Measurements from ENCODE around the gene GAREM2. TPM values are rescaled to one million over a fixed set of nuclear protein-coding genes. Genes with fewer than 3 reads are reported as not detected.

Gene GAREM2
- total RNA-seq, 1 experiment from 2014 or later, result 0.96 TPM

DNA sequence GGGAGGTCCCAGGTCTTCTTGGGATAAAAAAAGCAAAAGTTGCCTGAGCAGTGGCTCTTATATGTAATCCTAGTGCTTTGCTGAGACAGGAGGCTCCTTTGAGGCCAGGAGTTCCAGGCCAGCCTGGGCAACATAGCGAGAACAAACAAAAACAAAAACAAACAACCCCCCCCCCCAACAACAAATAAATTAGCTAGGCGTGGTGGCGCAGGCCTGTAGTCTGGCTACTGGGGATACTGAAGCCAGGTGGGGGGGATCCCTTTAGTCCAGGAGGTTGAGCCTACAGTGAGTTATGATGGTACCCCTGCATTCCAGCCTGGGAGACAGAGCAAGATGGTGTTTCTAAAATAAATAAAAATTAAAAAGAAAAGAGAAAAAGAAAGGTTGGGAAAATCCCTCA lies 5.4 kb downstream of the GAREM2 start:
- H3K9me2 ChIP-seq (ENCODE audit: insufficient read depth), result no peaks in the 10 kb centered on the region
- POLR2A ChIA-PET (ENCODE audit: unreplicated experiment), result no interaction called here
- H3K27me3 ChIP-seq (ENCODE audit: insufficient read depth, low read depth), result no peaks in the 10 kb centered on the region
- H3K79me2 ChIP-seq (ENCODE audit: low read depth), result no peaks in the 10 kb centered on the region
- H4K20me1 ChIP-seq (ENCODE audit: insufficient read depth), result no peaks in the 10 kb centered on the region
- H3K9me3 ChIP-seq (ENCODE audit: insufficient read depth, low read depth), result no peaks in the 10 kb centered on the region
- no TSS peak for BruUV-seq (replicated peaks)
- no peaks in the 10 kb centered on the region for H3K36me3 ChIP-seq (ENCODE audit: low read depth)
- no peaks in the 10 kb centered on the region for H3F3A ChIP-seq (ENCODE audit: insufficient read depth, low read depth)
- H3K4me2 ChIP-seq, result peak overlapping the region; percentile 69; the same call in 1 of the 2 replicates
- CTCF ChIA-PET, result interaction anchor here (0.6 kb wide), 1 partner anchor 144 kb away, joined by 5 read pairs; no protein-coding TSS in a partner anchor
- intact Hi-C loops (cut with micrococcal nuclease; ENCODE audit: unreplicated experiment), result no loop called here
- peak overlapping the region; percentile 54; the same call in 1 of the 2 replicates for H3K4me3 ChIP-seq
- H3K4me1 ChIP-seq (replicated peaks; ENCODE audit: insufficient read depth), result no peaks in the 10 kb centered on the region
- H2AFZ ChIP-seq, result no peak overlapping the region
- no peak for DNase-seq
- TF ChIP-seq, protein P1, sequence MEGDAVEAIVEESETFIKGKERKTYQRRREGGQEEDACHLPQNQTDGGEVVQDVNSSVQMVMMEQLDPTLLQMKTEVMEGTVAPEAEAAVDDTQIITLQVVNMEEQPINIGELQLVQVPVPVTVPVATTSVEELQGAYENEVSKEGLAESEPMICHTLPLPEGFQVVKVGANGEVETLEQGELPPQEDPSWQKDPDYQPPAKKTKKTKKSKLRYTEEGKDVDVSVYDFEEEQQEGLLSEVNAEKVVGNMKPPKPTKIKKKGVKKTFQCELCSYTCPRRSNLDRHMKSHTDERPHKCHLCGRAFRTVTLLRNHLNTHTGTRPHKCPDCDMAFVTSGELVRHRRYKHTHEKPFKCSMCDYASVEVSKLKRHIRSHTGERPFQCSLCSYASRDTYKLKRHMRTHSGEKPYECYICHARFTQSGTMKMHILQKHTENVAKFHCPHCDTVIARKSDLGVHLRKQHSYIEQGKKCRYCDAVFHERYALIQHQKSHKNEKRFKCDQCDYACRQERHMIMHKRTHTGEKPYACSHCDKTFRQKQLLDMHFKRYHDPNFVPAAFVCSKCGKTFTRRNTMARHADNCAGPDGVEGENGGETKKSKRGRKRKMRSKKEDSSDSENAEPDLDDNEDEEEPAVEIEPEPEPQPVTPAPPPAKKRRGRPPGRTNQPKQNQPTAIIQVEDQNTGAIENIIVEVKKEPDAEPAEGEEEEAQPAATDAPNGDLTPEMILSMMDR (conservative IDR thresholded peaks at IDR 0.05), result no peak
- TF ChIP-seq EZH2 (IDR thresholded peaks at IDR 0.05; ENCODE audit: low read depth), result no peak
- H3K27ac ChIP-seq, result no peak overlapping the region

DNA sequence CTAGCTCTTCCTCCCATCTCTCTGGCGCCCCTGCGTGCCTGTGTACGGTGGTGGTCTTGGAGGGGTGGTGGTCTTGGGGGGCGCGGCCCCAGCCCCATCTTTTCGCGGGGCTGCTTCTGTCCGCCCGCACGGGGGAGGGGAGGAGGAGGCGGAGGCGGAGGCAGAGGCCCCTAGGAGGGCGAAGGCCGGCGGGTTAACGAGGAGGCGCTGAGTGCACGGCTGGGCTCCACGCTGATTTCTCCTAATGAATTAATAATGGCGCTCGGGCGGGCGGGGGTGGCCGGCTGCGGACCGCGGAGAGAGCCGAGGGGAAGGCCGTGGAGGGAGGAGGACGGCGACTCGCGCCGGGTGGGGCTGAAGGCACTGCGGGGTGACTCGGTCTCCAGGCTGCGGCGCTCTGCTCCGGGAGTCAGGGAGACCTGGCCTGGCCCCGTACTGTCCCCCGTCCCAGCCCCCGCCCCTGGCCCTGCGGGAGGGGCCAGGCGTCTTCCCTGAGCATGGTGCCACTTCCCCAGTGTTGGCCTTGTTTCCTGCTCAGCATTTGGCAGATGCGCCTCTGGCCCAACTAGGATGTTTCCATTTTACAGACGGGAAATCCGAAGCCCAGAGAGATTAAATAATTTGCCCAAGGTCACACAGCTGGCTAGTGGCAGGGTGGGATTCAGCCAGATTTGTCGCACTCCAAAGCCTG lies 6.0 kb downstream of the GAREM2 start:
- intact Hi-C loops (cut with micrococcal nuclease; ENCODE audit: unreplicated experiment), result no loop called here
- Histone ChIP-seq H3K9me2 (ENCODE audit: insufficient read depth) (no peaks in the 10 kb centered on the region), H3K4me3 (peak overlapping the region; percentile 54; the same call in 1 of the 2 replicates), H3K4me2 (peak overlapping the region; percentile 69), H3K36me3 (ENCODE audit: low read depth) (no peaks in the 10 kb centered on the region), H2AFZ (no peak overlapping the region), H3K9me3 (ENCODE audit: insufficient read depth, low read depth) (no peaks in the 10 kb centered on the region), H3F3A (ENCODE audit: insufficient read depth, low read depth) (no peaks in the 10 kb centered on the region), H4K20me1 (ENCODE audit: insufficient read depth) (no peaks in the 10 kb centered on the region), H3K79me2 (ENCODE audit: low read depth) (no peaks in the 10 kb centered on the region), H3K27ac (no peak overlapping the region), H3K4me1 (replicated peaks; ENCODE audit: insufficient read depth) (no peaks in the 10 kb centered on the region), H3K27me3 (ENCODE audit: insufficient read depth, low read depth) (no peaks in the 10 kb centered on the region)
- TF ChIP-seq EZH2 (IDR thresholded peaks at IDR 0.05; ENCODE audit: low read depth), result no peak
- TF ChIP-seq, protein P1 (conservative IDR thresholded peaks at IDR 0.05), result no peak
- ChIA-PET POLR2A (ENCODE audit: unreplicated experiment) (no interaction called here), CTCF (interaction anchor here (0.6 kb wide), 1 partner anchor 143 kb away, joined by 5 read pairs; no protein-coding TSS in a partner anchor)
- DNase-seq, result peak in 1 of 2 experiments; percentile 24
- no TSS peak for BruUV-seq (replicated peaks)

DNA sequence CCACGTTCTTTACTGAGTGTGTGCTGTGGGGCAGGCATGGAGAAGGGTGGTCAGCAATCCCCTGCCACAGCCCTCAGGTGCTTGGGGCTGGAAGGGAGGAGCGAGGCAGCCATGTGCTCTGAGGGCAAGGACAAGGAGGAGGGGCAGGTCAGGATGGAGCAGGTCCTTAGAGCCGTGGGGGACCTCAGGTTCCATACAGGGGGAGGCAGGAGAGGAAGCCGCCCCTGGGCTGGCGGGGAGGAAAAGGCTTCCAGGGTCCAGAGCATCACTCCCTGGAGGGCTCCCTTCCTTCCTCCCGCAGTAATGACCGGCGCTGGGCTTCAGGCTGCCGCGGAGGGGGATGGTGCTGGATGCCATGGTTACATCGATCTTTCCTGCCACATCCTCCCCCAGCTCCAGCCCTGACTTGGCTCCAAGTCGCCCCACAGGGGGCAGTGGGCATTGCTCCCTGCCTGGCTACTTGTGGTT lies 6.6 kb downstream of the GAREM2 start:
- H3K27me3 ChIP-seq (ENCODE audit: insufficient read depth, low read depth), result no peaks in the 10 kb centered on the region
- TF ChIP-seq, protein P1 (conservative IDR thresholded peaks at IDR 0.05), result no peak
- no peaks in the 10 kb centered on the region for H3F3A ChIP-seq (ENCODE audit: insufficient read depth, low read depth)
- H3K9me2 ChIP-seq (ENCODE audit: insufficient read depth), result no peaks in the 10 kb centered on the region
- no peaks in the 10 kb centered on the region for H3K4me1 ChIP-seq (replicated peaks; ENCODE audit: insufficient read depth)
- no peaks in the 10 kb centered on the region for H3K9me3 ChIP-seq (ENCODE audit: insufficient read depth, low read depth)
- no peak for DNase-seq
- no peaks in the 10 kb centered on the region for H3K79me2 ChIP-seq (ENCODE audit: low read depth)
- ChIA-PET POLR2A (ENCODE audit: unreplicated experiment) (no interaction called here), CTCF (no interaction called here)
- H3K4me3 ChIP-seq, result peak overlapping the region; percentile 54; the same call in 1 of the 2 replicates
- no TSS peak for BruUV-seq (replicated peaks)
- H3K4me2 ChIP-seq, result peak overlapping the region; percentile 69; the same call in 1 of the 2 replicates
- intact Hi-C loops (cut with micrococcal nuclease; ENCODE audit: unreplicated experiment), result no loop called here
- no peaks in the 10 kb centered on the region for H3K36me3 ChIP-seq (ENCODE audit: low read depth)
- no peak overlapping the region for H3K27ac ChIP-seq
- no peaks in the 10 kb centered on the region for H4K20me1 ChIP-seq (ENCODE audit: insufficient read depth)
- no peak overlapping the region for H2AFZ ChIP-seq

Data from PC-9 (cell line).